Glutamatergic neuron (in vitro differentiated cells): Measurements from ENCODE around the gene VPS37C. TPM values are rescaled to one million over a fixed set of nuclear protein-coding genes. Genes with fewer than 3 reads are reported as not detected.

Experiments
- DNase-seq: peaks from one replicate; pipeline ENCODE4 v3.0.0; 2022
- H3K27ac Mint-ChIP-seq: one replicate; pipeline ENCODE4 v1.8.0; 2020; ENCODE audit warnings: mild to moderate bottlenecking, mixed read lengths, inconsistent platforms; ENCODE audit not compliant: unreplicated experiment
- H3K27me3 Mint-ChIP-seq: one replicate; pipeline ENCODE4 v1.8.0; 2020; ENCODE audit warnings: mild to moderate bottlenecking, moderate library complexity, mixed read lengths, inconsistent platforms; ENCODE audit not compliant: unreplicated experiment
- H3K36me3 Mint-ChIP-seq: one replicate; pipeline ENCODE4 v1.8.0; 2020; ENCODE audit warnings: mild to moderate bottlenecking, mixed read lengths, inconsistent platforms; ENCODE audit not compliant: unreplicated experiment
- H3K4me1 Mint-ChIP-seq: one replicate; pipeline ENCODE4 v1.8.0; 2020; ENCODE audit warnings: mild to moderate bottlenecking, low read depth, mixed read lengths, inconsistent platforms; ENCODE audit not compliant: unreplicated experiment
- H3K4me3 Mint-ChIP-seq: one replicate; pipeline ENCODE4 v1.8.0; 2020; ENCODE audit warnings: mild to moderate bottlenecking, mixed read lengths, inconsistent platforms; ENCODE audit not compliant: unreplicated experiment
- H3K9me3 Mint-ChIP-seq: one replicate; pipeline ENCODE4 v1.8.0; 2020; ENCODE audit warnings: mild to moderate bottlenecking, moderate library complexity, mixed read lengths, inconsistent platforms; ENCODE audit not compliant: unreplicated experiment
- CTCF ChIP-seq: fragments of 200-600 bp; sonication (generic); IDR thresholded peaks from one replicate; pipeline ENCODE4 v1.5.0; 2021; ENCODE audit not compliant: partially characterized antibody, unreplicated experiment
- total RNA-seq: library from RNA; stranded (reverse); fragmentation: NEBNext Ultra II Directional; extraction: Animal tissue kit (Norgen Biotek cat#: 25700); gene quantifications from one replicate; pipeline ENCODE4 v1.2.1, GENCODE V29; 2021; ENCODE audit not compliant: unreplicated experiment

The VPS37C gene
- total RNA-seq, 1 donor from 2014 or later: 27.1 TPM

GRCh38 chr11:61144511-61145179, 16.6 kb downstream of the VPS37C start:
- peaks cover 10% of the 10 kb centered on the region for H3K4me1 Mint-ChIP-seq
- DNase-seq: no peak
- H3K27me3 Mint-ChIP-seq: peaks cover 2% of the 10 kb centered on the region
- H3K4me3 Mint-ChIP-seq: no peak overlapping the region
- no peak overlapping the region for H3K27ac Mint-ChIP-seq
- peaks cover 3% of the 10 kb centered on the region for H3K9me3 Mint-ChIP-seq
- TF ChIP-seq CTCF: no peak
- no peaks in the 10 kb centered on the region for H3K36me3 Mint-ChIP-seq

GRCh38 chr11:61142424-61142823, 18.8 kb downstream of the VPS37C start:
- Mint-ChIP-seq H3K27ac (no peak overlapping the region), H3K4me3 (no peak overlapping the region)

GRCh38 chr11:61141601-61142028, 19.6 kb downstream of the VPS37C start:
- Mint-ChIP-seq H3K9me3 (peaks cover 4% of the 10 kb centered on the region), H3K27me3 (peaks cover 4% of the 10 kb centered on the region), H3K27ac (no peak overlapping the region), H3K4me3 (no peak overlapping the region), H3K36me3 (no peaks in the 10 kb centered on the region), H3K4me1 (peaks cover 22% of the 10 kb centered on the region)
- no peak for DNase-seq
- TF ChIP-seq CTCF: no peak

More at GRCh38 chr11:61142424-61142823, 18.8 kb downstream of the VPS37C start:
- peaks cover 4% of the 10 kb centered on the region for H3K27me3 Mint-ChIP-seq
- peaks cover 5% of the 10 kb centered on the region for H3K9me3 Mint-ChIP-seq
- TF ChIP-seq CTCF: no peak
- no peaks in the 10 kb centered on the region for H3K36me3 Mint-ChIP-seq
- H3K4me1 Mint-ChIP-seq: peaks cover 22% of the 10 kb centered on the region
- DNase-seq: no peak

- no peak for DNase-seq
- Mint-ChIP-seq H3K4me3 (no peak overlapping the region), H3K27me3 (peaks cover 4% of the 10 kb centered on the region), H3K27ac (no peak overlapping the region), H3K4me1 (peaks cover 26% of the 10 kb centered on the region), H3K36me3 (no peaks in the 10 kb centered on the region), H3K9me3 (peaks cover 4% of the 10 kb centered on the region)
- TF ChIP-seq CTCF: no peak
These were observed 20.8 kb downstream of the VPS37C start for GRCh38 chr11:61140416-61140815.

GRCh38 chr11:61139387-61139786, 21.8 kb downstream of the VPS37C start:
- Mint-ChIP-seq H3K4me1 (peaks cover 26% of the 10 kb centered on the region), H3K27me3 (peaks cover 4% of the 10 kb centered on the region), H3K36me3 (no peaks in the 10 kb centered on the region), H3K9me3 (peaks cover 5% of the 10 kb centered on the region), H3K27ac (no peak overlapping the region), H3K4me3 (peak overlapping the region; percentile 14)
- TF ChIP-seq CTCF: no peak
- peak; percentile 24 for DNase-seq
